HG03066 (cell line): Measurements from ENCODE around the gene SPINK8.
"Not testable (repeated sequence)": the region's sequence is repeated elsewhere in the genome, so short reads cannot be mapped to it uniquely, and the experiment has no call there.

Source experiments
- ATAC-seq: cut with Tn5 transposase; IDR thresholded peaks from one replicate; pipeline ENCODE4 v1.9.1; 2021; ENCODE audit warnings: low read depth; ENCODE audit not compliant: unreplicated experiment

SPINK8 gene

DNA sequence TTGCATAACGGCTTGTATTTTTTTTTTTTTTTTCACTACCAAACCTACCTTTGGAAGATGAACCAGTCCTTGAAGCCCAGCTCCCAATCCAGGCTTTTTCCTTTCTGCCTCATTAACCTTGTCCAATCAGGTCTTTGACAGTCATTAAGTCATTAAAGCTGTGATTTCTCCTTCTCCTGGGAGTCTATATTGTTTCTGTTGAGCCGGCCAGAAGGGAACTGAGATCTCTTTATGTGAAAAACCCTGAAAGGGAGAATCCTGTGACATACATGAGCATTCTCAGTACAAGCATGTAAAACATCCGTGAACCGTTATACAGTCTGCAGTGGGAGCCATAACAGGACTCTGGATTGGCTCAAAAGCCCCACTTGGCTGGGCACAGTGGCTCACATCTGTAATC, 52.6 kb downstream of the SPINK8 start:
- ATAC-seq: no peak

- ATAC-seq: no peak
Measured at GRCh38 chr3:48278884-48279559, 54.4 kb downstream of the SPINK8 start.

DNA sequence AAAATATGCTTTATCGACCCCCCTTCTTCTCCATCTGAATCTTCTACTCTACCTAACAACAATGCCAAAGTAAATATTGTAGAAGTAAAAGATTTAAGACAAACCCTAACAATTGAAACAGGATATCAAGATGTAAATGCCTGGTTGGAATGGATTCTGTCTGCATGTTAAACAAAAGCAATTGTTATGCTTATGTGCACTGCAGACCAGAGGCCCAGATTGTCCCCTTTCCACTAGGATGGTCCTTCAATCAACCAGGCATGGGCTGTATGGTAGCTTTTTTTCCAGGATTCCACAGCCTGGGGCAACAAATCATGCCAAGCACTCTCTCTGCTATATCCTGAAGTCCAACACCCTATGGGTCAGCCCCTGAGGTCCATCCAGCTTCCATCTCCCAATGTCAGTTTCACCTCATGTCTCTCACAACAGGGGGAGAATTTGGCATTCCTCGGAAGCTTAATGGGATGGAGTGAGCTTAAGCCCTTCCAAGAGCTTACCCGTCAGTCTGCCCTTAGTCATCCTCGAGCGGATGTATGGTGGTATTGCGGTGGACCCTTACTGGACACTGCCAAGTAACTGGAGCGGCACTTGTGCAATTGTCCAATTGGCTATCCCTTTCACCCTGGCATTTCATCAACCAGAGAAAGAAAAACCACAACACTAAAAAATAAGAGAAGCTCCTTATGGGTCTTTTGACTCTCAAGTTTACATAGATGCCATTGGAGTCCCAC, 56.4 kb downstream of the SPINK8 start:
- no peak for ATAC-seq

GRCh38 chr3:48275287-48276027, 58.0 kb downstream of the SPINK8 start:
- no peak for ATAC-seq

GRCh38 chr3:48274452-48274851, 59.0 kb downstream of the SPINK8 start:
- no peak for ATAC-seq

- no peak for ATAC-seq
Measured at GRCh38 chr3:48273594-48274211, 59.8 kb downstream of the SPINK8 start.

- no peak for ATAC-seq
Measured at GRCh38 chr3:48271763-48272498, 61.5 kb downstream of the SPINK8 start.

- ATAC-seq: not testable (repeated sequence)
Measured at GRCh38 chr3:48271223-48271622, 62.2 kb downstream of the SPINK8 start.

DNA sequence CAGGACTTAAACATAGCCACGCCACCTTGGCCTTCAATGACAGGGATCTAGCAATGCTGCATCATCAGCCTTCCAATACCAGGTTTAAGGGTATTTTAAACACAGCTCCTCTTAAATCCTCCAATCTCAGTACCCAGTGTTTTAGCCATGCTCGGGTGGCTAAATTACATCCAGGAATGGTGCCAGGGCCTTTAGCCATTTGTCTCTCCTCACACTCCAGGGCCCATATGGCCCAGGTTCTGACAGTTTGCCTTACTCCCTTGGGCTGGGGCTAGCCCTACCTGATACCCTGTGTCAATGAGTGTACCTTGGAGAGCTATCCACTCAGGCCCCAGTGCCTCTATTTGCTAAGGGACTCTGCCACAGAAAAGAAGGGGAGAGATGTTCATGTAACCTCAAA, 63.2 kb downstream of the SPINK8 start:
- ATAC-seq: no peak

DNA sequence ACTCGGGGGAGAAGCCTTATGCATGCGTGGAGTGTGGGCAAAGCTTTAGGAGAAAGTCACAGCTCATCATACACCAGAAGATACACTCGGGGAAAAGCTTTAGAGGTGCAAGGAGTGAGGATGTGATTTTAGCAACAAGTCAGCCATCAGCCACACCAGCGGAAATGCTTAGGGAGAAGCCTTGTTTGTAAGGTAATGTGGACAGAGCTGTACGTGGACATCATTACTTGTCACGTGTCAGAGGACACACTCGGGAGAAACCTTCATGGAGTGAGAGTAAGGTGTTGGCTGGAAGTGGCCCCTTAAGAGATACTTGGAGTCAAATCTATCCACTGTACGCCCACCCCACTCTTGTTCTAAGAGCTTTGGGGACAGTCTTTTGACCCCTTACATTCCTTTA, 63.9 kb downstream of the SPINK8 start:
- no peak for ATAC-seq

GRCh38 chr3:48268936-48269561, 64.4 kb downstream of the SPINK8 start:
- ATAC-seq: no peak

GRCh38 chr3:48268381-48268935, 65.0 kb downstream of the SPINK8 start:
- no peak for ATAC-seq

DNA sequence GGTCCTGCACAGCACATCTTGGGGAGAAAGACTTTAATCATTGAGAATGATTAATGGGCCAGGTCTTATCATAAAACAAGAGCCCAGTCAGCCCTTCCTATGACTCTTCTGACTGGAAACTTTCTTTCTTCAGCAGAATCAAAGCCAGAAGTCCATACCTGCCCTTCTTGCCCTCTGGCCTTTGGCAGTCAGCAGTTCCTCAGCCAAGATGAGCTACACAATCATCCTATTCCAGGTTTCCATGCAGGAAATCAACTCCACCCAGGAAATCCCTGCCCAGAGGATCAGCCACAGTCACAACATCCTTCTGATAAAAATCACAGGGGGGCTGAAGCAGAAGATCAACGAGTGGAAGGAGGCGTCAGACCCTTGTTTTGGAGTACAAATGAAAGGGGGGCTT, 65.7 kb downstream of the SPINK8 start:
- ATAC-seq: no peak

GRCh38 chr3:48258530-48258929, 74.9 kb downstream of the SPINK8 start:
- ATAC-seq: no peak
